NCI-H446 treated with DMSO at 0.1 percent for 48 hours (cell line): ENCODE results near the gene AADAT.
A peak's percentile ranks its signal among the peaks of the same experiment; 100 is the strongest.

Source experiments
- DNase-seq: peaks from one replicate; lab custom pipeline; 2025; lab: John Stamatoyannopoulos, UW

The AADAT gene

GRCh38 chr4:170030121-170030520 is 59.6 kb downstream of the AADAT start:
- DNase-seq: no peak

GRCh38 chr4:170027181-170027829 is 62.5 kb downstream of the AADAT start:
- peak; percentile 80 for DNase-seq

- peak; percentile 73 for DNase-seq
Observed at GRCh38 chr4:170026253-170027021, 63.3 kb downstream of the AADAT start, which contains the start of gene MFAP3L. TSS of gene MFAP3L (minus strand) at chr4:170026395. CDS start at chr4:170005877, 20,518 bp downstream.

GRCh38 chr4:170025523-170026252 is 64.1 kb downstream of the AADAT start:
- no peak for DNase-seq

GRCh38 chr4:170022211-170022610 is 67.5 kb downstream of the AADAT start:
- DNase-seq: no peak

GRCh38 chr4:170017252-170017651 is 72.5 kb downstream of the AADAT start:
- no peak for DNase-seq

- no peak for DNase-seq
Observed at GRCh38 chr4:170015285-170015684, 74.5 kb downstream of the AADAT start.

- no peak for DNase-seq
Observed at GRCh38 chr4:170014359-170015011, 75.3 kb downstream of the AADAT start.

- DNase-seq: no peak
Observed at GRCh38 chr4:170012629-170012958, 77.2 kb downstream of the AADAT start.

GRCh38 chr4:170011921-170012628 is 77.7 kb downstream of the AADAT start:
- no peak for DNase-seq
